ENCODE measurements around the gene CACNA2D4.

- TF ChIP-seq, protein P1, sequence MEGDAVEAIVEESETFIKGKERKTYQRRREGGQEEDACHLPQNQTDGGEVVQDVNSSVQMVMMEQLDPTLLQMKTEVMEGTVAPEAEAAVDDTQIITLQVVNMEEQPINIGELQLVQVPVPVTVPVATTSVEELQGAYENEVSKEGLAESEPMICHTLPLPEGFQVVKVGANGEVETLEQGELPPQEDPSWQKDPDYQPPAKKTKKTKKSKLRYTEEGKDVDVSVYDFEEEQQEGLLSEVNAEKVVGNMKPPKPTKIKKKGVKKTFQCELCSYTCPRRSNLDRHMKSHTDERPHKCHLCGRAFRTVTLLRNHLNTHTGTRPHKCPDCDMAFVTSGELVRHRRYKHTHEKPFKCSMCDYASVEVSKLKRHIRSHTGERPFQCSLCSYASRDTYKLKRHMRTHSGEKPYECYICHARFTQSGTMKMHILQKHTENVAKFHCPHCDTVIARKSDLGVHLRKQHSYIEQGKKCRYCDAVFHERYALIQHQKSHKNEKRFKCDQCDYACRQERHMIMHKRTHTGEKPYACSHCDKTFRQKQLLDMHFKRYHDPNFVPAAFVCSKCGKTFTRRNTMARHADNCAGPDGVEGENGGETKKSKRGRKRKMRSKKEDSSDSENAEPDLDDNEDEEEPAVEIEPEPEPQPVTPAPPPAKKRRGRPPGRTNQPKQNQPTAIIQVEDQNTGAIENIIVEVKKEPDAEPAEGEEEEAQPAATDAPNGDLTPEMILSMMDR (conservative IDR thresholded peaks at IDR 0.05 in 1 of 2, IDR thresholded peaks at IDR 0.05 in 1 of 2; ENCODE audit: low read depth in 1 of 2, low read length in 2 of 2), result no peak
- no peak for TF ChIP-seq EZH2 (IDR thresholded peaks at IDR 0.05; ENCODE audit: low read length, missing control alignments)
Measured at GRCh38 chr12:1888923-1889322, 29.5 kb downstream of the CACNA2D4 start.
